HepG2 (cell line): ENCODE results near the gene GDF15. TPM values are rescaled to one million over a fixed set of nuclear protein-coding genes. Genes with fewer than 3 reads are reported as not detected.
A peak's percentile ranks its signal among the peaks of the same experiment; 100 is the strongest.

Experiments used
- ARNT ChIP-seq: fragments of 450-650 bp; IDR thresholded peaks from 2 replicates; pipeline ENCODE4 v1.6.1; 2017
- FOXP4 ChIP-seq: sonication (generic); formaldehyde crosslinking; IDR thresholded peaks from 2 replicates; pipeline ENCODE4 v1.4.0; 2020; ENCODE audit warnings: missing genetic modification reagents
- GABPB1 ChIP-seq: IDR thresholded peaks from 2 replicates; pipeline ENCODE4 v1.6.1; 2016; ENCODE audit warnings: mild to moderate bottlenecking, missing genetic modification reagents, moderate library complexity, missing compliant biosample characterization
- GATA4 ChIP-seq: sonication (generic); IDR thresholded peaks from 2 replicates; pipeline ENCODE4 v1.6.1; 2016; ENCODE audit warnings: antibody characterized with exemption, low read depth, borderline replicate concordance
- NFIC ChIP-seq: IDR thresholded peaks from 2 replicates; pipeline ENCODE4 v1.6.1; 2012; ENCODE audit warnings: mild to moderate bottlenecking, low read length, inconsistent platforms
- PITX1 ChIP-seq: sonication (generic); formaldehyde crosslinking; IDR thresholded peaks from 2 replicates; pipeline ENCODE4 v1.5.1; 2020; ENCODE audit warnings: mild to moderate bottlenecking, missing genetic modification reagents
- SPEN ChIP-seq: sonication (generic); formaldehyde crosslinking; IDR thresholded peaks from 2 replicates; pipeline ENCODE4 v1.5.1; 2020; ENCODE audit warnings: low read depth, mild to moderate bottlenecking, missing genetic modification reagents
- TCF12 ChIP-seq, 2 experiments: fragments of 450-650 bp in 1 of 2; sonication (generic) in 1 of 2; formaldehyde crosslinking in 1 of 2; IDR thresholded peaks; 2 replicates each; pipeline versions ENCODE4 v1.6.1 to v1.8.0; 2017 to 2022; ENCODE audit warnings: antibody characterized with exemption in 1 of 2, mild to moderate bottlenecking in 1 of 2, missing genetic modification reagents in 1 of 2, moderate library complexity in 1 of 2
- TRIM24 ChIP-seq: sonication (generic); formaldehyde crosslinking; IDR thresholded peaks from 2 replicates; pipeline ENCODE4 v1.8.0; 2022; ENCODE audit warnings: mild to moderate bottlenecking, missing genetic modification reagents
- ZBTB3 ChIP-seq: sonication (generic); formaldehyde crosslinking; IDR thresholded peaks from 2 replicates; pipeline ENCODE4 v1.4.0; 2020; ENCODE audit warnings: low read depth, mild to moderate bottlenecking, moderate library complexity, missing genetic modification reagents, borderline replicate concordance
- ZNF207 ChIP-seq: fragments of 450-650 bp; IDR thresholded peaks from 2 replicates; pipeline ENCODE4 v1.6.1; 2016; ENCODE audit warnings: antibody characterized with exemption, borderline replicate concordance
- ZNF224 ChIP-seq: sonication (generic); formaldehyde crosslinking; IDR thresholded peaks from 2 replicates; pipeline ENCODE4 v1.5.0; 2020; ENCODE audit warnings: mild to moderate bottlenecking, missing genetic modification reagents
- ZNF296 ChIP-seq: sonication (generic); formaldehyde crosslinking; conservative IDR thresholded peaks from 2 replicates; pipeline ENCODE4 v1.5.0; 2020; ENCODE audit warnings: mild to moderate bottlenecking, missing genetic modification reagents
- ZNF329 ChIP-seq: sonication (generic); formaldehyde crosslinking; IDR thresholded peaks from 2 replicates; pipeline ENCODE4 v1.9.0; 2021; ENCODE audit warnings: low read depth, mild to moderate bottlenecking, missing genetic modification reagents
- ZNF354B ChIP-seq: sonication (generic); formaldehyde crosslinking; IDR thresholded peaks from 2 replicates; pipeline ENCODE4 v1.8.0; 2022; ENCODE audit warnings: mild to moderate bottlenecking, missing genetic modification reagents
- ZNF574 ChIP-seq: sonication (generic); formaldehyde crosslinking; IDR thresholded peaks from 2 replicates; pipeline ENCODE4 v1.4.0; 2020; ENCODE audit warnings: missing genetic modification reagents
- ZNF609 ChIP-seq: sonication (generic); formaldehyde crosslinking; IDR thresholded peaks from 2 replicates; pipeline ENCODE4 v1.4.0; 2020; ENCODE audit warnings: mild to moderate bottlenecking, missing genetic modification reagents, borderline replicate concordance
- ZNF790 ChIP-seq: sonication (generic); formaldehyde crosslinking; IDR thresholded peaks from 2 replicates; pipeline ENCODE4 v1.8.0; 2022; ENCODE audit warnings: missing genetic modification reagents, mild to moderate bottlenecking, borderline replicate concordance
- polyA plus RNA-seq, 8 experiments: library from polyadenylated mRNA; depleted of rRNA in 3 of 8; stranded (reverse) in 7 of 8; unstranded in 1 of 8; fragments of >200 nt; fragmentation: Illumina TruSeq in 4 of 8; extraction: Trizol in 4 of 8; gene quantifications; 2 replicates each; pipeline versions ENCODE4 v1.2.1 to v1.2.3, GENCODE V29; 2011 to 2016; ENCODE audit warnings: low read depth in 4 of 8, missing spikeins in 1 of 8, mixed read lengths in 1 of 8; ENCODE audit not compliant: insufficient read depth in 1 of 8
- total RNA-seq, 5 experiments: library from RNA; depleted of rRNA; stranded (reverse); fragments of >200 nt; fragmentation: Illumina TruSeq; extraction: Trizol; gene quantifications; 2 replicates each; pipeline ENCODE4 v1.2.3, GENCODE V29; 2016; ENCODE audit warnings: low read depth in 1 of 5

The GDF15 gene
- total and polyA plus RNA-seq, 2 of the 13 experiments (the other 11 are each of a cell fraction or from before 2014, with no cell fraction given): 146 to 422 TPM

GRCh38 chr19:18364826-18365528 lies 21.0 kb upstream of the GDF15 start (continued):
- TF ChIP-seq ZNF609 (CRISPR knock-in tag) (peak; percentile 79; the same call in 1 of the 2 replicates), FOXP4 (peak; percentile 93), ZNF296 (CRISPR knock-in tag) (no peak), ZNF207 (no peak), TRIM24 (CRISPR knock-in tag) (no peak), NFIC (peak; percentile 75; the same call in 1 of the 2 replicates), GATA4 (peak; percentile 80; the same call in 1 of the 2 replicates), ZNF574 (CRISPR knock-in tag) (peak; percentile 72), ZNF790 (CRISPR knock-in tag) (no peak), SPEN (CRISPR knock-in tag) (peak; percentile 72; the same call in 1 of the 2 replicates), PITX1 (CRISPR knock-in tag) (peak; percentile 53), ZBTB3 (peak; percentile 38; the same call in 1 of the 2 replicates), ZNF354B (CRISPR knock-in tag) (0 out of 2 replicates have a peak, but pooled peaks have one; percentile 33), ZNF224 (CRISPR knock-in tag) (no peak), ARNT (no peak), TCF12 (IDR thresholded peaks at IDR 0.05) (no peak), TCF12 (CRISPR knock-in tag; IDR thresholded peaks at IDR 0.05) (0 out of 2 replicates have a peak, but pooled peaks have one; percentile 30), GABPB1 (CRISPR knock-in tag) (peak; percentile 67), ZNF329 (no peak)
